ENCODE results near the gene TMEM232.

TMEM232 gene

DNA sequence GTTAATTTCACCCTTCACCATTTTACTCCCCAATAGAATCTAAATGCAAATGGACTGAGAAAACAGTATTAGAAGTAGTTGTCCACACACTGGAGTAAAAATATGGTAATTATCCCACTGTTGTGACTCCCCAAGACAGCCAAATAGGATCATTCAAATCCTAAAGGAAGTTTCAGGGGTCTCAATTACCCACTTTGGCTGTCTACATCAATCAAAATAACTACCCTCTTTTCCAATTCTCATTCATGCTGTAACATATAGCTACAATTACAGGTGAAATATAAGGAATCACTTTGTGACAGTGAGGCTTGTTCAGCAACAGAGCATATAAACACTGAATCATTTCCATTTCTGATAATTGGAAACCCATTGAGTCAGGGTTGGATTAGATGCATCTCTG is 220.1 kb downstream of the TMEM232 start:
- DNase-seq, result no peak

DNA sequence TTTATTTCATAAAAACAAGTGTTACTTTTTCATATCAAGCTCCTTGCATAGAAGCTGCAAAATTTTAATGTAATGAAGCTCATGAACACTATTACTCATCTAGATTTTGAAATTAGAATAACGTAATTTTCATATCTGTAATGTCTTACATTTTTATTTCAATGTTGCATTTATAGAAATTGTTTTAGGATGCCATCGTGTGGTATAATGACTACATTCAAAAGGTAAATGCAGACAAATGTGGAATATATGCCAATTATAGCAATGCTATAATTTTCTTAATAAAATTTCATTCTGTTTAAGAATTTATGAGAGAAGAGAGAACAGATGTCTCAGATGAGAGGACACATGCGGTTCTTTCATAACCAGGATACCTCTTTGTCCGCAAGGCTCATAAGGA is 230.2 kb downstream of the TMEM232 start:
- no peak for DNase-seq

DNA sequence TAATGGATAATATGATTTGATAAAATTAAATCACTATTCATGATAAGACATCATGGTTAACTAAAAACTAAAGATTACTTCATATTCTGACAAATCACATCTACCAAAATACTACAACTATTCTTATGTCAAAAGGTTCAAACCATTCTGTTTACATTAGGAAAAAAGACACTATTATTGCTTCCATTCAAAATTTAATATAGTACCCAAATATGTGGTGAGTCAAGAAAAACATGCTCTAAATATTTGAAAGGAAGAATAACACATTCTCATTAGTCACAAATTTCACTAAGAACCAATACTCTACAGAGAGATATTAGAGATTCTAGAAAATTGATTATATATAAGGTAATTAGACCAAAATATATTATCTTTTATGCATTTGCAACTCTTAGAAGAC is 234.0 kb downstream of the TMEM232 start:
- no peak for DNase-seq

DNA sequence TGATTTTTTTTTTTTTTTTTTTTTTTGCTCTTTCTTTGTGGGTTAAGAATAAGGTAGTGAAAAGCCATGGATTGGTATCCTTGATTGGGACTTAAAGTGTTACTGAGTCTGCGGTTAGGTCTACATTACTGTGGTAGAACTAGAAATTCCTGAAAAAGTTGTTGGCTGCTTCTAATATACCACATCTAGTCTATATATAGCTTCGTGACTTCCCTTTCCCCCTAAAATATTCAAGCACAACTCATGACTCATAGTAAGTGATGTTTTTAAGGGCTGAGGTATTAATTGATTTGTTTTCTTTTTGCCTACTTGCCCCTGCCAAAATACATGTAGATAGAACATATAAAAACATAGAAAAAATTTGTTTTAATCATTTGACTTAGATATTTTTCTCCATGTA is 247.6 kb downstream of the TMEM232 start:
- DNase-seq, result no peak

DNA sequence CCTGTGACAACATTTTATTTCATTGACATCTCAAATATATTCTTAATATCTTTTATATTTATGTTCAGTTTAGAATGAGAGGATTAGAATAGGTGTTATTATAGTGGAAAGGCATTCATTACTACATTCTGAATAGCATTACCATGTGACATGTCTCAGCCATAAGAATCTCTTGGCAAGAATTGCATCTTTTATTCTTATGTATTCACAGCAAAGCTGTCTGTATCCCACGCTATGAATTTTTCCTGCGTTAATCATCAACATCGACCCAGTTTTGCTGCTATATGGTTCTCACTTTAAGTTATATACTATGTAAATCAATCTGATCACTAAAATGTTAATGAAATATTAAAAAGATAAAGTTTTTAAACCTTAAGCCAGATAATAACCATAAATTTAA is 248.6 kb downstream of the TMEM232 start:
- no peak for DNase-seq

DNA sequence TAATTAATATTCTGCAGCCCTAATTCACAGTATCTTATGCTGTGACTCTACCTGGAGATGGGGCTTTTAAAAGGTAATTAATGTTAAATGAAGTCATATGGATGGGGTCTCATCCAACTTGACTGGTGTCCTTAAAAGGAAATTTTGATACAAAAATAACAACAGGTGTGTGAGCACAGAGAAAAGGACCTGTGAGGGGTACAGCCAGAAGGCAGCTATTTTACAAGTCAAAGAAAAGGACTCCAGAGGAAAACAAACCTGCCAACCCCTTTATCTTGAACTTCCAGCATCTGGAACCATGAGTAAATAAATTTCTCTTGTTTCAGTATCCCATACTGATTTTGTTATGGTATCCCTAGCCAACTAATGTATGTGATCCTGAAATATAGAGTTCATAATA is 250.3 kb downstream of the TMEM232 start:
- no peak for DNase-seq

DNA sequence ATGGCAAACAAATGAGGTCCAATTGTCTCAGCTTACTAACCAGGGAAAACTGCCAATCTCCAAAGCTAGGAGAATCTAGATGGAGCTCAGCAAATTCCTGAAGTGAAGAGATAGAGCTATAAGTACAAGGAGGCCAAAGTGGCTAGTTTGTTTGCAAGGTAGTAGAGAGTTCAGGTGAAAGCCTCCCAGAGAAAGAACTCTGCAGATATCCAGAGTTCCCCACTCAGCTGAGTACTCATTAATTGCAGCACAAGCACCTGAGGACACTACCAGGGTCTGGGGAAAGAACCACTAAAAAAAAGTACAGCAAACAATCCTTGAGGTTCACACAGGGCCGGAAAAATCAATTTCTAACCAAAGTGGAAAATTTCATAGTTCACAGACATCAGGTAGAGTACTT is 250.9 kb downstream of the TMEM232 start:
- no peak for DNase-seq

DNA sequence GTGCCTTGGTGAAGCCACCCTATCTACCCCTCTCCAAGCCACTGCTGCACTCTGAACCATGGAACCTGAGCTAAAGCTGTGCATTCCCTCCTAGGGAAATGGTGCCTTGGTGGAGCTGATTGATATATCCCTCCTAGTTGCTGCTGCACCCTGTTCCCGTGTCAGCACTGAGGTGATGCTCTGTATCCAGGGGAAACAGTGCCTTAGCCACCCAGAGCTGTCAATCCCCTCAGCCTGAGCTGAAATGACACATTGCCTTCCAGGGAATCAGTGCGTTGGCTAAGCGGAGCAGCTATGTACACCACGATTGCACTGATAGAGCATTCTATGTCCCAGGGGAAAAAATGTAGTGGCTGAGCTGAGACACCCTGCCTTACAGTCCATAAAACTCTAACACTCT is 257.0 kb downstream of the TMEM232 start:
- DNase-seq, result no peak

DNA sequence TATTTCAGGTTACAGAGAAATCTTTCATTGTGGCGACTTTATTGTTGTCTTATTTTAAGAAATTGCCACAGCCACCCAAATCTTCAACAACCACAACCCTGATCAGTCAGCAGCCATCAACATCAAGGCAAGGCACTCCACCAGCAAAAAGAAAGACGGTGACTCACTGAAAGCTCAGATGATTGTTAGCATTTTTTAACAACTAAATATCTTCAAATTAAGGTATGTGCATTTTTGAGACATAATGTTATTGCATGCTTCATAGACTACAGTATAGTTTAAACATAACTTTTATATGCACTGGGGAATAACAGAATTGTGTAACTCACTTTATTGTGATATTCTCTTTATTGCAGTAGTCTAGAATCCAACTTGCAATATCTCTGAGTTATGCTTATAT is 263.4 kb downstream of the TMEM232 start:
- no peak for DNase-seq

DNA sequence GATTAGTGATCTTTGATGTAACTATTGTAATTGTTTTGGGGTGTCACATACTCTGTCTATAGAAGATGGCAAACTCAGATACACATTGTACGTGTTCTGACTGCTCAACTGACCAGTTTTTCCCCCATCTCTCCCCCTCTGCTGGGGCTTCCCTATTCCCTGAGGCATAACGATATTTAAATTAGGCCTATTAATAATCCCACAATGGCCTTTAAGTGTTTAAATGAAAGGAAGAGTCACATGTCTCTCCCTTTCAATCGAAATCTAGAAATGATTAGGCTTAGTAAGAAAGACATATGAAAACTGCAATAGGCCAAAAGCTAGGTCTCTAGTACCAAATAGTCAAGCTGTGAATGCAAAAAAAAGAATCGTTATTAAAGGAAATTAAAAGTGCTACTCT is 265.6 kb downstream of the TMEM232 start:
- no peak for DNase-seq

DNA sequence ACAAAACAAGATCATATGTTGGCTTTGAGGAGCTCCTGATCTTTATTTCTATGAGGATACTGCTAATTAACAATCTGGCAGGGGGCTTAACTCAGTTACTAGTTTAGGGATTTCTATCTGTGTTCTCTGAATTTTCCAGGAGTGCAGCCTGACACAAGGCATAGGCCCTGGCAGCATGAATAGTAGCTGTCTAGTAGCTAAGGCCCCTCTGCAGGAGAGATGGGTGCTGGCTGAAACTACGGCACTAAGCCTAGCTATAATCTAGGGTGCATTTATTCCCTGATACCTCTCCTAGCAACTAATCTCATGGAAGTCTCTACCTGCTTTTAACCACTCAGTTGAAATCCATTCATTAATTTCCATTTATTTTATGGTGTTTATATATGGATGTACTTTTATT is 268.2 kb downstream of the TMEM232 start:
- DNase-seq, result no peak

DNA sequence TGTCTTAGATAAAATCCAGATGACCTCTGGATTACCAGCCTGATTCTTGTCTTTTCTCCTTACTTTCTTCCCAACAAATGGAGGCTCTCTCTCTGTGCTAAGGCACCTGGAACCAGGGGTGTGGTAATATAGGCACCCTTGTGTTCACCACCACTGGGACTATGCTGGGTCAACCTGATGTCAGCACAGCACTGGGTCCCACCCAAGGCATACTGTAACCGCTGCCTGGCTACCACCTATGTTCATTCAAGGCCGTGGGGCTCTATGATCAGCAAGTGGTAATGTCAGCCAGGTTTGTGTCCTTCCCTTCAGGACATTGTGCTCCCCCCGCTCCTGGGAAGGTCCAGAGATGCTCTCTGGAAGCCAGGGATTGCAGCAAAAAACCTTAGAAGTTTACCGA is 283.6 kb downstream of the TMEM232 start:
- no peak for DNase-seq

DNA sequence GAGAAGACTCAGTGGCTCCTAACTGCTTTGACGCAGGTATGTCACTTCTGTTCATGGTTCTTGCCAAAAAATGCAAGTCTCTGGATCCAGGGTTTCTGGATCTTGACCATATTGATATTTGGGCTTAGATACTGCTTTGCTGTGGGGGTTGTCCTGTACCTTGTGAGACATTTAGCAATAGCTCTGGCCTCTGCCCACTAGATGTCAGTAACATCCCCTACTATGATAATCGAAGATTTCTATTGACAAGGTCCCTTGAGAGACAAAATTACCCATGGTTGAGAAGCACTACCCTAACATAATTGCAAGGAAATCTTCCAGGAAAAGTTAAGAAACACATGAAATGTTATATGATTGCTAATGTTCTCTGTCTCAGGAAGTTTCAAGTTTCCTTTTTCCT is 285.4 kb downstream of the TMEM232 start:
- DNase-seq, result no peak

DNA sequence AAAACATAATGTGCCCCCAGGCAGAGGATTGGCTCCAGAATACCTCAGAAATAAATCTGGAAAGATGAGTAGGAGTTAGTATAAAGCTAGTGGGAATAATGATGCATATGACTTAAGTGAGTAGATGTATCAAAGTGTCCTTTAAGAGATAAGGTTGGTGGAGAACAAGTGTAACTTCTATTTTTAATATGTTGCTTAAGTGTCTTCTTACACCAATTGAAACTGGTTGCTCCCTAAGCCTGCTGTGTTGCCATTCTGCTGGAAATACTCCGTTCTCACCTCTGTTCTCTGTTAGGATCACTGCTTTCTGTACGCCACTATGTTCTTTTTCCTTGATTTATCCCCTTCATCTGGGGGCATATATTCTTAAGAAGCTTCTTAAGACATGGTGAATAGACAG is 286.4 kb downstream of the TMEM232 start:
- DNase-seq, result no peak

DNA sequence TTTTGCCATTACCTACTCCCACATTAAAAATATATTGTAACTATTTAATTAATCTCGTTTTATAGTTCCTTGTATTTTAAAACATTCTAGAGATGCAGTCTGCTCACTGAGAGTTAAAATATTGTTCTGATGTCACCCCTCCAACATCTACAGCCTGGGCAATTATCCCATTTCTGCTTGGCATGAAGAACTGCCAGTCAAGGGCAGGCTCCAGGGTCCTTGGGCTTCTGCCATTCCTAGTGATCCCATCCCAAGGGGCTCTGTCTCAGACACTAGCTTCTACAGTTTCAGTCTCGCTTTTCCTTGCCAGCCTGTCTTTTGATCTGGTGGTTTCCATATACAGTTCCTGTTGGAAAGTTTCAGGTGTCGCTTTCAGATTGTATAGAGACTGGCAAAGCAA is 287.2 kb downstream of the TMEM232 start:
- DNase-seq, result no peak

DNA sequence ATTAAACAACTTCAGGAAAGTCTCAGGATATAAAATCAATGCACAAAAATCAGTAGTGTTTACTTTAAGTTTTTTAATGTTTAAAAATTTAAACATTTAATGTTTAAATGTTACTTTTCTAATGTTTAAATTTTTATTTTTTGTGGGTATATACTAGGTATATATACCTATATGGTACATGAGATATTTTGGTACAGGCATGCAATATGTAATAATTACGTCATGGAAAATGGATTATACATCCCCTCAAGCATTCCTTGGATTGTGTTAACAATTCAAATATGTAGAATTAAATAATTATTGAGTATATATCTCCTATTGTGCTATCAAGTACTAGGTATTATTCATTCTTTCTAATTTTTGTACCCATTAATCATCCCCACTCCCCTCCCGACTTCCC is 291.3 kb downstream of the TMEM232 start:
- DNase-seq, result no peak

DNA sequence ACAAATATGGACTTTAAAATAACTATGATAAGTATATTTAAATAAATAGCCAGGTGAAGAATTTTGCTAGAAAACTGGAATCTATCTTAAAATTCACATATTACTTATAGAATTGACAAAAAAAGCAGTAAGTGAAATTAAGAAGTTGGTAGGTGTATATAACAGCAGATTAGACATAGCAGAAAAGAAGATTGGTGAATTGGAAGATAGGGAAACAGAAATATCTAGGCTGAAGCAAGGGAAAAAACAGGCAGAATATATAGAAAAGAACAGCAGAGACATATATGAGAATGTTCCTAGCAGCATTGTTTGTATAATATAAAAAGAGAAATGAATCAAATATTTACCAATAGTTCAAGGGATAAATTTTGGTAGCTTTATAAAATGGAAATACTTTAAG is 294.9 kb downstream of the TMEM232 start:
- DNase-seq, result no peak

DNA sequence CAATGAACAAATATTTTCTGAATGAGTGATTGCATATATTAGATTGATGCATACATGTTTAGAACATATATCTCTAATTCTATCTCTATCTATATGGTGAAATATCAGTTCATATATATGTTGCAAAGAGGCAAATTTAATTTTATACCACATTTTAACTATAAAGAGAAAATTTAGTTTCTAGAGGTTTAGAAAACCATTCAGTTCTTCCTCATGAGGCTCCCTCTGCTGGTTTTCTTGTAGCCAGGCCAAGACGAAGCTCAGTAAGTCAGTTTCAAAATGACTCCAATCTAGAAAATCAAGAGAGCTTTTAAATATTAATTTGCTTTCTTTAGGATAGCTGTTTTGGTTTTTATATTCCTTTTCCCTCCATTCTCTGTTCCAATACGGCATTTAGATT is 312.1 kb downstream of the TMEM232 start:
- DNase-seq, result peak; percentile 3

DNA sequence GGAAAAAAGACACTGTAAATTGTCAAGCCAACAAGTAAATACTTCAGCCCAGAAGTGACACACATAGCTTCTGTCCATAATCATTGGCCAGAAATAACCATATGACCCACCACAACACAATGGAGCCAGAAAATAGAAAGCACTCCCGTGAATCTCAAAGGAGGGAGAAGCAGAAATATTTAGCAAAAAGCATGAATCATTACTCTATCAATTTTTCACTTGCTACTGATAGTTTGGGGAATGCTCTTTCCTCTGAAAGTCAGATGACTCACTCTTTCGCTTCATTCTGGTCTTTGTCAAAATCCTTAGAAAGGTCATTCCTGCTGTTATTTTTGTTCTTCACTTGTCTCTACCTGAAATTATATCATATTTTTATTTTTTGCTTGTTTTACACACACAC is 312.6 kb downstream of the TMEM232 start:
- DNase-seq, result no peak

DNA sequence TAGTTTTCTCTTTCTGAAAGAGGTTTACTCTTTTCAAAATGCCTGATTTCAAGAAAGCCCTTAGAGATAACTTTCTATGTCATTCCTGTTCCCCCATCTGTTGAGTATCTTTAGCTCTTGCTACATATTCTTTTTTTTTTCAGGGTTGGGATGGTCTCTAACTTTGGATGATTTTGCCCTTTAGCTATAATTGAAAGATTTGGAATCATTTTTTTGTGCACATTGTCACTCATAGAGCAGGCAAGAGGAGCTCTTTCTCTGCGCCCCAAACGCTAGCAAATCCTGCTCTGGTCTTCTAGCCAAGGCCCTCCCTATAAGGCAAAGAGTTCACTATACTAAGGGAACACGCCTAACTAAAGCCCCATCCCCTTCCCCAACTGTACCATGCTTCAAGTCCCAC is 316.9 kb downstream of the TMEM232 start:
- DNase-seq, result no peak

DNA sequence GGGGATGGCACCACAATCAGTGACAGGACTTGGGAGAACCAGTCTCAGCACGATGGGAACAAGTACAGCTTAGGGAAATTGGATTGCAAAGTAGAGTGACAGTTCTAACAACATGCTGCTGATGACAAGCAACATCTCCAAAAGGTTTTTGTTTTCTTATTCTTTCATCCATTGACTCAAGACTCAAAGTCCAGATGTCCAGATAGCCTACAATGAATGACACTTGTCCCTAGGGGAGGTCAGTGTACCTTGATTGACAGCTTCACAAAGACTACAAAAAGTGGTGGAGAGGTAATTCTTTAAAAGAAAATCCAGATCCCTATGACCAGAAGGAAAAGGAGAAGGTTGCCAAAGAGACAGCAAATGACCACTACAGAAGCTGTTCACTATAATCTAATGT is 323.9 kb downstream of the TMEM232 start:
- DNase-seq, result no peak

DNA sequence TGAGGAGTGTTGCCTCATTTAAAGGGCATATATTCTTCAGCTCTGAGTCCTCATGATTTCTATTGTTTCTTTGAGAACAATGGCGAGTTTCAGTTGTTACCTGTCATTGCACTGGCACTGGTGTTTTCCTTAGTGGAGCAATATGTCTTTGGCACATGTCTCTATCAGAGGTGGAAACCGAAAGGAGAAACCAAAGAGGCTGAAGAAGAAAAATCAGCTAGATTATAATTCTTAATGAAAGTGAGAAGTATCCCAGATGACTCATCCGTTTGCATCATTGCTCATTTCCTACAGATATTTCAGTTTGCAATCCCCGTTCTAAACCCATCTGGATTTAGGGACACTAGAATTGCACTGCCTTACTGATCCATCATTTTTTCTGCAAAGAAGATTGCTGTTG is 324.6 kb downstream of the TMEM232 start:
- DNase-seq, result no peak

DNA sequence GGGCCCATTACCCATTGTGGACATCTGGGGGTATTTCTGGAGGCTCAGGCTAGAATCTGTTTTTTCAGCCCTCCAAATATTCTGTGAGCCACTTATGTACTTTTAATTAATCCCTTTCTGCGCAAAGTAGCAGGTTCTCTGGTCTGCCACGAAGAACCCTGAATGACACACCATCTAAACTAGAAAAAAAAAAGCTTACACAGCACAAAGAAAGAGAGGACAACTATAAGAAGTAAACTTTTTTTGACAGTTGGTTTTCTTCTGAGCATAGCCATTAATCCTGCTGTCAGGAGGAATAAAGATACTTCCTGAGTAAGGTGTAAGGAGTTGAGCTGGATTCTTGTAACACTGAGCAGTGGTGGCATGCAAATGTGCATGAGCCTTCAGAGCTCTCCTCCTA is 327.5 kb downstream of the TMEM232 start:
- no peak for DNase-seq

DNA sequence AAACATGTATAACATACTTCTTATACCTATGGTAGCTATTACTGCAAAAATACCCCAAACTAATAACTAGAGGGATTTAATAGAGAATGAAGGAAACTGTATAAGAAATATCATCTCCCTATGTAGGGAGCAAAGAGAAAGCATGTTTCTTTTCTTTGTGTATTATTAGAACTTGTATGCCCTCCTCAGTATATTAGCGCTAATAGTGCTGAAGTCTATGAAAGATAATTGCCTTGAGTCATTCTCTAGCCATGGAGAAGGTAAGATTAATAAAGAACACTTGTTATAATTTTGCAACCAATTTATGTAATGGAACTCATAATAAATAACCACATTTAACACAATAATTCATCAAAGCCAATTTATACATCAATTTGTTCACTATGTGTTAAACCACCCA is 329.2 kb downstream of the TMEM232 start:
- no peak for DNase-seq

DNA sequence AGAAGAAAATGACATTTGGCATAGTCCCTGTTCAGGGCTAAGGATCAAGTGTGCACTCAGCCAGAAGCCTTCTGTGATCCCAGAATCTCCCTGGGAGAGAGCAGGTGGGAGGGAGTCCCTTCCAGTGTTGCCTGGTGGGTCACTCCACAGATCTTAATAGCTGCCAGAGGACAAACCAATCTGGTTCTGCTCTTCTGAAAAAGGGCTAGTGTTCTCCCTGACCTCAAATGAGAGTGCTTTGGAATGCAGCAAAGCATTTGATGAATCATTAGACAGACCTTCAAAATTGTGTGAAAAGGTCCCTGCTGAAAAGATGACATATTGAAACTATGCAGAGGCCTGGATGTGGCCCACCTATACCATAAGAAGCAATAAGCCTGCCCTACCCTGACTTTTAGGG is 339.7 kb downstream of the TMEM232 start:
- DNase-seq, result no peak

DNA sequence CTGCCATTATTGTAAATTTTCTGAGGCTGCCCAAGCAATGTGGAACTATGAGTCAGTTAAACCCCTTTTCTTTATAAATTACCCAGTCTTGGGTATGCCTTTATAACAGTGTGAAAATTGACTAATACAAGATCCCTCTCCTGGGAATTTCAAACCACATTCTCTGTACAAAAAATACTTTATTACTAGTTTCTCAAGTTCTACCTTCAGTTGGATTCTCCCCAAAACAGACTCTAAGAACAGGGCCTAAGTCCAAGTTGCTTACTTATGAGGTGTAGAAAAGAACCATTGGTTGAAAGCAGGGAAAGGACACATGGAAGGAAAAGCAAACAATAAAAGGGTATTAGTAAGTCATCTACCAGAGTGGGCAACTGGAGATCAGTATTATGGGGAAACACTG is 343.2 kb downstream of the TMEM232 start:
- DNase-seq, result no peak

DNA sequence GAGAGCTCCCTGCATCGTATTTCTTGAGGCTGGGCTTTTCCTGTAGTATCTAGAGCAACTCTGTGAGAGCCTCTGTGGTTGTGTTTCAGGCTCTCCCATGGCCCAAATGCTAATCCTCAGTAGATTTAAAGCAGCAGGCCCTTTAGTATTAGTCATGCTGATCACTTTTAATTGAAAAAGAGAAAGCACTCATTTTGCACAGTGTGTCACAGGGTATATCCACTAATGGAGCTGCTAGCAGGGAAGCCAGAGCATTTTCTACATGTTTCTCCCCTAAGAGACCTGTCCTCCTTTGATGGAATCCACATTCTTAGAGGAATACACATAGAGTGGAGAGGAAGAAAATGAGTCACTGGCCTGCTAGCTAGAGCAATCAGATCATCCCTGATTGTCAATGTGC is 348.5 kb downstream of the TMEM232 start:
- DNase-seq, result no peak
